Activated CD4-positive, alpha-beta memory T cell treated with anti-CD3 and anti-CD28 coated beads, Interleukin-2, amount 10 ng/mL, durations not matched to agents 7 days and 5 days (primary cell): Measurements from ENCODE around the gene NUDT3. TPM values are rescaled to one million over a fixed set of nuclear protein-coding genes. Genes with fewer than 3 reads are reported as not detected.

Experiments
- CTCF ChIA-PET: fragments of 350-600 bp; sonication (Branson Sonifier 250); formaldehyde crosslinking; loops from one replicate; lab custom pipeline; 2021; ENCODE audit warnings: antibody characterized with exemption, inconsistent platforms; lab: Charles Lee
- POLR2A ChIA-PET: fragments of 350-600 bp; sonication (Branson Sonifier 250); formaldehyde crosslinking; loops from one replicate; lab custom pipeline; 2021; ENCODE audit warnings: antibody characterized with exemption; lab: Charles Lee
- DNase-seq: peaks from one replicate; pipeline ENCODE4 v3.0.0-alpha.2; 2020
- H3K27ac Mint-ChIP-seq: one replicate; pipeline ENCODE4 v1.8.0; 2021; ENCODE audit warnings: mild to moderate bottlenecking, mixed read lengths
- H3K27me3 Mint-ChIP-seq: one replicate; pipeline ENCODE4 v1.8.0; 2021; ENCODE audit warnings: mixed read lengths
- H3K36me3 Mint-ChIP-seq: one replicate; pipeline ENCODE4 v1.8.0; 2021; ENCODE audit warnings: low read depth, mixed read lengths
- H3K4me1 Mint-ChIP-seq: one replicate; pipeline ENCODE4 v1.8.0; 2021; ENCODE audit warnings: mixed read lengths
- H3K4me3 Mint-ChIP-seq: one replicate; pipeline ENCODE4 v1.8.0; 2021; ENCODE audit warnings: mild to moderate bottlenecking, mixed read lengths
- H3K9me3 Mint-ChIP-seq: one replicate; pipeline ENCODE4 v1.8.0; 2021; ENCODE audit warnings: mixed read lengths
- total RNA-seq, 2 experiments: library from RNA; stranded (reverse); gene quantifications; one replicate each; pipeline ENCODE4 v1.2.3, GENCODE V29; 2021

NUDT3 gene
- total RNA-seq, 2 experiments from 2014 or later: 9.9 to 10.0 TPM

DNA sequence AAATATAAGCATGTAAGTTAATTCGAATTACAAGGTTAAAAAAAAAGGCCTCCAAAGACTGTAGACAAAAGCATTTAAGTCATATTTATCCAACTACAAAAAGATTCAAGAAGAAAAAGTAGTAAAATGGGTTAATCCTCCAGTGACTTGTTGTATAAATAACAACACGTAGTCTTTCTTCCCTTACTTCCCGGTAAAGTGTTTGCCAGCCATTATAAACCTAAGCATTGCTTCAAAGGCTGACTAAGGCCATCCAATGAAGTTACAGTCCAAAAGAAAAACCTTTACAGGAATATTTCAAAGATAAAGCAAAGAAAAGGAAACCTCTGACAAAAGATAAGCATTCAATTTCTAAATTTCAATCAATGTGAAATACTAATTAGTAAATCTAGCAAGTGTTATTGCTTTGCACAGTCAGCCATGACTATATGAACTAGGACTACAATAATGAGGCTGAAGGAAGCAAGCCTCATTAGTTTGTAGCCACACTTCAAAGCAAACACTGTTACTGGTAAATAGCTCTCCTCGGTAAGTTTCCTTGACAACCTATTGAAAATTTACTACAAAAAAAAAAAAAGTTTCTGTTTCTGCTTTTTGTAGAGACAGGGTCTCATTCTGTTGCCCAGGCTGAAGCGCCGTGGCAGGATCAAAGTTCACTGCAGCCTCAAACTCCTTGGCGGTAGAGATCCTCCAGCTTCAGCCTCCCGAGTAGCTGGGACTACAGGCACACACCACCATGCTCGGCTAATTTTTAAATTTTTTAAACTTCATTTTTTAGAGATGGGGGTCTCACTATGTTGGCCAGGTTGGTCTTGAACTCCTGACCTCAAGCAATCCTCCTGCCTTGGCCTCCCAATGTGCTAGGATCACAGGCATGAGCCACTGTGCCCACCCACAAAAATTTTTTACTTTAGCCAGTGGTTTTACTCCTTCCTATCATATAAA lies 46.0 kb downstream of the NUDT3 start:
- H3K4me3 Mint-ChIP-seq: no peak overlapping the region
- H3K27me3 Mint-ChIP-seq: no peaks in the 10 kb centered on the region
- H3K27ac Mint-ChIP-seq: no peak overlapping the region
- H3K4me1 Mint-ChIP-seq: peaks cover 12% of the 10 kb centered on the region
- H3K36me3 Mint-ChIP-seq: peaks cover 4% of the 10 kb centered on the region
- ChIA-PET CTCF (no interaction called here), POLR2A (no interaction called here)
- no peak for DNase-seq
- H3K9me3 Mint-ChIP-seq: no peaks in the 10 kb centered on the region

DNA sequence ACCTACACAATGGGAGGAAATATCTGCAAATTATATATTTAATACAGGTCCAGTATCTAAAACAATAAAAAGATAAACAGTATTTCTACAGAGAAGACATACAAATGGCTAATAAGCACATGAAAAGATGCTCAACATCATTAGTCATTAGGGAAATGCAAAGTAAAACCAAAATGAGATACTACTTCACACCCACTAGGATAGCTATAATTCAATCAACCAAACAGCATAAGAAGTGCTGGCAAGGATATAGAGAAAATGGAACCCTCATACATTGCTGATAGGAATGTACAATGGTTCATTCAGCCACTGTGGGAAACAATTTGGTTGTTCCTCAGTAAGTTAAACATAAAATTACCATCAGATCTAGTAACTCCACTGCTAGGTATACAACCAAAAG lies 48.7 kb downstream of the NUDT3 start:
- H3K27ac Mint-ChIP-seq: no peak overlapping the region
- ChIA-PET POLR2A (no interaction called here), CTCF (no interaction called here)
- peaks cover 10% of the 10 kb centered on the region for H3K36me3 Mint-ChIP-seq
- no peaks in the 10 kb centered on the region for H3K9me3 Mint-ChIP-seq
- peaks cover 14% of the 10 kb centered on the region for H3K4me1 Mint-ChIP-seq
- DNase-seq: no peak
- H3K27me3 Mint-ChIP-seq: no peaks in the 10 kb centered on the region
- no peak overlapping the region for H3K4me3 Mint-ChIP-seq

GRCh38 chr6:34342247-34342646 lies 50.2 kb downstream of the NUDT3 start:
- Mint-ChIP-seq H3K27me3 (no peaks in the 10 kb centered on the region), H3K27ac (no peak overlapping the region), H3K36me3 (peaks cover 10% of the 10 kb centered on the region), H3K4me1 (peaks cover 23% of the 10 kb centered on the region), H3K9me3 (no peaks in the 10 kb centered on the region), H3K4me3 (no peak overlapping the region)
- DNase-seq: no peak
- ChIA-PET POLR2A (no interaction called here), CTCF (interaction anchor here (0.7 kb wide), 1 partner anchor 8 kb away, joined by 3 read pairs; no protein-coding TSS in a partner anchor)

DNA sequence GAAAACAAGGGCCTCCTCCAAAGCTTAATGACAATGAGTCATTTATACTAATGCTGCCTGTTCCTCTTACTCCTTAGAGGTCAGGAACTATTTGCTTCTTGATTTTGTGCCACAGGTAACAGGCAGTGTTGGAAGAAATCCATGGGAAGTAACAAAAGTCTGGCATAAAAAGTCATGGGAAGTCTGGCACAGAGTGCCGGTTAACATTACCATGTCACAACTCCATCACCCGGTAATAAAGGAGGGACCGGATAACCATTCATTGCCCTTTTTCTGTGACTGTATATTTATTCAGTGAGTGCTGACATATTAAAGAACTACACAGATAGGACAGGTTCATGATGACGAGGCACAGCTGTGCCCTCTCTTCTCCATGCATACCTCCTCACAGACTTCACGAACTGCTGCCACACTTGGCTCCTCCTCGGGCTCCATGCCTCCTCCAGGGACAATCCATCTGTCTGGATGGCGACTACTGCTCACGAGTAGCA lies 50.9 kb downstream of the NUDT3 start:
- no peak overlapping the region for H3K4me3 Mint-ChIP-seq
- no peak for DNase-seq
- no peak overlapping the region for H3K27ac Mint-ChIP-seq
- CTCF ChIA-PET: interaction anchor here (1.0 kb wide), 1 partner anchor 145 kb away, joined by 3 read pairs; no protein-coding TSS in a partner anchor
- H3K9me3 Mint-ChIP-seq: no peaks in the 10 kb centered on the region
- peaks cover 27% of the 10 kb centered on the region for H3K4me1 Mint-ChIP-seq
- POLR2A ChIA-PET: no interaction called here
- H3K36me3 Mint-ChIP-seq: peaks cover 10% of the 10 kb centered on the region
- H3K27me3 Mint-ChIP-seq: no peaks in the 10 kb centered on the region

- peaks cover 27% of the 10 kb centered on the region for H3K4me1 Mint-ChIP-seq
- no peak overlapping the region for H3K27ac Mint-ChIP-seq
- H3K27me3 Mint-ChIP-seq: no peaks in the 10 kb centered on the region
- DNase-seq: no peak
- H3K36me3 Mint-ChIP-seq: peaks cover 10% of the 10 kb centered on the region
- H3K9me3 Mint-ChIP-seq: no peaks in the 10 kb centered on the region
- CTCF ChIA-PET: interaction anchor here (1.0 kb wide), 1 partner anchor 145 kb away, joined by 3 read pairs; no protein-coding TSS in a partner anchor
- H3K4me3 Mint-ChIP-seq: no peak overlapping the region
- POLR2A ChIA-PET: no interaction called here
These were observed 51.5 kb downstream of the NUDT3 start for GRCh38 chr6:34340906-34341480.

- Mint-ChIP-seq H3K9me3 (no peaks in the 10 kb centered on the region), H3K4me1 (peaks cover 27% of the 10 kb centered on the region), H3K4me3 (no peak overlapping the region), H3K36me3 (peaks cover 10% of the 10 kb centered on the region), H3K27ac (no peak overlapping the region), H3K27me3 (no peaks in the 10 kb centered on the region)
- ChIA-PET POLR2A (no interaction called here), CTCF (no interaction called here)
- no peak for DNase-seq
These were observed 52.1 kb downstream of the NUDT3 start for GRCh38 chr6:34340394-34340793.

DNA sequence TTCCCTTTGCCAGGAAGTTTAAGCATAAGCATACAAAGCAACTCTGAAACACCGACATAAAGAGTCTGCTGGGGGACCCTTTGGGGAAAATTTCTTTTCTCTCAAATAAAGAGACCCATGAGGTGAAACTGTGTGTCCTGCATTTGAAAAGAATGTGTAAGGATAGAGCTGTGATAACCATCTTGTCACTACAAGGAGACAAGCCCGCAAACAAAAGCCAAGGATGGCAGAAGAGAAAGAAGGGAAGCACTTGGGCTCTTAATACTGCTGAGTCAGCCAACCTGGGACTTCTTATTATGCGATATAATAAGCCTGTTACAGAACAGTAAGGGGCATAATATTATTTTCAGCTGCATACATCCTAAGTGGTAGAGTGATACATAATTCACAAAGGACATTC lies 52.5 kb downstream of the NUDT3 start:
- H3K27me3 Mint-ChIP-seq: no peaks in the 10 kb centered on the region
- peaks cover 10% of the 10 kb centered on the region for H3K36me3 Mint-ChIP-seq
- peaks cover 27% of the 10 kb centered on the region for H3K4me1 Mint-ChIP-seq
- no peak overlapping the region for H3K4me3 Mint-ChIP-seq
- H3K9me3 Mint-ChIP-seq: no peaks in the 10 kb centered on the region
- CTCF ChIA-PET: no interaction called here
- no peak overlapping the region for H3K27ac Mint-ChIP-seq
- POLR2A ChIA-PET: no interaction called here
- DNase-seq: no peak

DNA sequence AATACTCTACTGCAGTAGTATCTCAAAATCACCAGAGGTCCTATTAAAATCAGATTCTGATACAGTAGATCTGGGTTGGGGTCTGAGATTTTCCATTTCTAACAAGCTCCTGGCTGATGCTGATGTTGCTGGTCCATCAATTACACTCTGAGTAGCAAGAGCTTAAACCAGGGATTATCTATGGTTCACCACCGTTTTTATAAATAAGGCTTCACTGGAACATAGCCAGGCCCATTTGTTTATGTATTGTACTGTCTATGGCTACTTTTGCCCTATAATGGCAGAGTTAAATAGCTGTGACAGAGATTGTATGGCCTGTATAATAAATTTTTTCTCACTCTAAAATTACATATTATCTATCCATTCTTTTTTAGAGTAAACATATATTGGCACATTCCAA lies 53.0 kb downstream of the NUDT3 start:
- peaks cover 24% of the 10 kb centered on the region for H3K4me1 Mint-ChIP-seq
- no peaks in the 10 kb centered on the region for H3K27me3 Mint-ChIP-seq
- peaks cover 10% of the 10 kb centered on the region for H3K36me3 Mint-ChIP-seq
- POLR2A ChIA-PET: no interaction called here
- DNase-seq: no peak
- H3K9me3 Mint-ChIP-seq: no peaks in the 10 kb centered on the region
- CTCF ChIA-PET: no interaction called here
- no peak overlapping the region for H3K27ac Mint-ChIP-seq
- H3K4me3 Mint-ChIP-seq: no peak overlapping the region

DNA sequence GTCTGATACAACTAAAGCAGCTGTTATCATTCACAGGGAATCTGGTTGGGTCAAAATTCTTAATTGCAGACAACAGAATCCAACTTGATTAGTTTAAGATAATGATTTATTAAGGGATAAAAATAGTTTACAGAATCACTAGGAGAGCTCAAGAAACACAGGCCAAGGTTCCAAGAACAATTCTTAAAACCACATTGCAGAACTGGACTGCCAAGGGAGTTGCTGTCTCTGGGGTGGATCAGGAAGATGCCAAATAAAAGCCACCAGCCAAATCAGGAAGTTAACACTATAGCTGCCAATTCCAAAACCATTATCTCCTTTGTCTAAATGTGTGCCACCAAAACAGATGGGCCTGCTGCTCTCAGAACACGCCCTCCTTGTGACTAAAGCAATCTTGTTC lies 53.7 kb downstream of the NUDT3 start:
- H3K27me3 Mint-ChIP-seq: no peaks in the 10 kb centered on the region
- no peak overlapping the region for H3K27ac Mint-ChIP-seq
- no peak overlapping the region for H3K4me3 Mint-ChIP-seq
- no peak for DNase-seq
- H3K9me3 Mint-ChIP-seq: no peaks in the 10 kb centered on the region
- H3K36me3 Mint-ChIP-seq: peaks cover 8% of the 10 kb centered on the region
- peaks cover 18% of the 10 kb centered on the region for H3K4me1 Mint-ChIP-seq
- ChIA-PET CTCF (no interaction called here), POLR2A (no interaction called here)

GRCh38 chr6:34338377-34338776 lies 54.1 kb downstream of the NUDT3 start:
- Mint-ChIP-seq H3K4me1 (peaks cover 16% of the 10 kb centered on the region), H3K9me3 (no peaks in the 10 kb centered on the region), H3K4me3 (no peak overlapping the region), H3K27ac (no peak overlapping the region), H3K36me3 (peaks cover 8% of the 10 kb centered on the region), H3K27me3 (no peaks in the 10 kb centered on the region)
- CTCF ChIA-PET: interaction anchor here (1.0 kb wide), 1 partner anchor 24 kb away, joined by 3 read pairs; no protein-coding TSS in a partner anchor
- POLR2A ChIA-PET: no interaction called here
- DNase-seq: no peak

DNA sequence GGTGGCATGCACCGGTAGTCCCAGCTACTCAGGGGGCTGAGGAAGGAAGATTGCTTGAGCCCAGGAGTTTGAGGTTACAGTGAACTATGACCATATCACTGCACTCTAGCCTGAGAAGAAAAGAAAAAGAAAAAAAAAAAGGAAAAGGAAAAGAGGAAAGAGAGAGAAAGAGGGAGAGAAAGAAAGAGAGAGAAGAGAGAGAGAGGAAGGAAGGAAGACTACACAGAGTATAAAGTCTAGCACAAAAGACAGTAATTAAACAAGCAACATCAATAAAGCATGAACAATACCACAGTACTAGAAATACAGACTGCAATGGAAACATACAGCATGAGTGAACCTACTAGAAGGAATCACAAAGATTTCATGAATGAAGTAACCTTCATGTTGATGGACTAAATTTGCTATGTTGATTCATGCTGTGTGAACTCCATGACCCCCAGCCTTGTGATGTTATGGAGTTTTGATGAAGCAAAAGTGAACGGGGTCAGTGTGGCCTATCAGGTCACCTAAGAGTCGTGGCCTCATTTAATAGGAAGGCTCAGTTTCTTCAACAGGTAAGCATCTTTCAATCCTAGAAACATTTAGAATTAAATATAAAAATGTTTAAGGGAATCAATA lies 57.6 kb downstream of the NUDT3 start:
- Mint-ChIP-seq H3K9me3 (no peaks in the 10 kb centered on the region), H3K27ac (no peak overlapping the region), H3K4me1 (peaks cover 13% of the 10 kb centered on the region), H3K4me3 (no peak overlapping the region), H3K36me3 (peaks cover 9% of the 10 kb centered on the region), H3K27me3 (no peaks in the 10 kb centered on the region)
- DNase-seq: no peak
- CTCF ChIA-PET: interaction anchor here (0.7 to 0.8 kb wide), 3 partner anchors 17 to 379 kb away, joined by 3 to 4 read pairs (median 4); no protein-coding TSS in a partner anchor
- POLR2A ChIA-PET: no interaction called here

DNA sequence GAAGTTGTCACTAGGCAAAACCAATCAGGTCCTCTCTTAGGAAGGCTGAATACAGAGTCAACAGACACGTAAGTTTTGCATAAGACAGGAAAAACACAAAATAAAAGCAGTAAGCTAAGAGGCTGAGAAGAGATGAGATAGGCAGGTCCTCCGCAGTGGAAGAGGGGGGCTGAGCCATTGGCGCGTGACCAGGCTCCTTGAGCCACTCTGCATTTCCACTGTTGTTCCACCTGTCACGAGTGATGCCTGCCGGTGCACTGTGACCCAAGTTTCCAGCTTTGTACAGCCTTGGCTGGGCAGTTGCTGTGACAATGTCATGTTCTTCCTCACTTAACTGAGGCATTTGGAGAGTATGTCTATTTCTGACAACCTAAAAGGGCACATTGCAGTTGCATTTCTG lies 58.6 kb downstream of the NUDT3 start:
- peaks cover 13% of the 10 kb centered on the region for H3K4me1 Mint-ChIP-seq
- ChIA-PET CTCF (no interaction called here), POLR2A (no interaction called here)
- peaks cover 9% of the 10 kb centered on the region for H3K36me3 Mint-ChIP-seq
- H3K27me3 Mint-ChIP-seq: no peaks in the 10 kb centered on the region
- no peak overlapping the region for H3K4me3 Mint-ChIP-seq
- no peaks in the 10 kb centered on the region for H3K9me3 Mint-ChIP-seq
- DNase-seq: no peak
- H3K27ac Mint-ChIP-seq: no peak overlapping the region
